Activated CD4-positive, alpha-beta T cell treated with anti-CD3 and anti-CD28 coated beads for 36 hours (primary cell): ENCODE results near the gene LZTS2. TPM values are rescaled to one million over a fixed set of nuclear protein-coding genes. Genes with fewer than 3 reads are reported as not detected.

Experiments used
- ATAC-seq: fragments of 200-7000 bp; cut with Tn5 transposase; one replicate; pipeline ENCODE4 v1.10.0; 2021; ENCODE audit warnings: mild to moderate bottlenecking, moderate library complexity
- CTCF ChIA-PET: fragments of 350-600 bp; sonication (Branson Sonifier 250); formaldehyde crosslinking; loops from one replicate; lab custom pipeline; 2021; ENCODE audit warnings: antibody characterized with exemption; lab: Charles Lee
- POLR2A ChIA-PET: fragments of 350-600 bp; sonication (Branson Sonifier 250); formaldehyde crosslinking; loops from one replicate; lab custom pipeline; 2021; ENCODE audit warnings: antibody characterized with exemption, inconsistent platforms; lab: Charles Lee
- DNase-seq: peaks from one replicate; pipeline ENCODE4 v3.0.0-alpha.2; 2020
- H3K27ac Mint-ChIP-seq: one replicate; pipeline ENCODE4 v1.8.0; 2021; ENCODE audit warnings: mixed read lengths
- H3K27me3 Mint-ChIP-seq: one replicate; pipeline ENCODE4 v1.8.0; 2021; ENCODE audit warnings: mixed read lengths
- H3K36me3 Mint-ChIP-seq: one replicate; pipeline ENCODE4 v1.8.0; 2021; ENCODE audit warnings: low read depth, mixed read lengths
- H3K4me1 Mint-ChIP-seq: one replicate; pipeline ENCODE4 v1.8.0; 2021; ENCODE audit warnings: mixed read lengths
- H3K4me3 Mint-ChIP-seq: one replicate; pipeline ENCODE4 v1.8.0; 2021; ENCODE audit warnings: mild to moderate bottlenecking, moderate library complexity, mixed read lengths
- H3K9me3 Mint-ChIP-seq: one replicate; pipeline ENCODE4 v1.8.0; 2021; ENCODE audit warnings: low read depth, mixed read lengths
- intact Hi-C, 2 experiments: fragments of 100-400 bp; cut with DNase I in 1 of 2; cut with micrococcal nuclease in 1 of 2; formaldehyde crosslinking; loops; one replicate each; pipeline versions ENCODE4 v1.14.2 to v1.15.1; 2022 to 2024; cut with DNase I, micrococcal nuclease
- total RNA-seq, 2 experiments: library from RNA; stranded (reverse); gene quantifications; one replicate each; pipeline ENCODE4 v1.2.3, GENCODE V29; 2021

The LZTS2 gene
- total RNA-seq, 2 experiments from 2014 or later: 14.8 to 15.7 TPM

DNA sequence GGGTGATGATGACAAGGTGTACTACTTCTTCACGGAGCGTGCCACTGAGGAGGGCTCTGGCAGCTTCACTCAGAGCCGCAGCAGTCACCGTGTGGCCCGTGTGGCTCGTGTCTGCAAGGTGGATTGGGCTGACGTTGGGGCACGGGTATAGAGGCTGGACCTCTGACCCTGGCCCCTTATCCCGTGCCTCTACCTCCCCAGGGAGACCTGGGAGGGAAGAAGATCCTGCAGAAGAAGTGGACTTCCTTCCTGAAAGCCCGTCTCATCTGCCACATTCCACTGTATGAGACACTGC is 20.8 kb upstream of the LZTS2 start:
- ChIA-PET POLR2A (no interaction called here), CTCF (no interaction called here)
- no peak for DNase-seq
- Mint-ChIP-seq H3K36me3 (peaks cover 10% of the 10 kb centered on the region), H3K4me3 (no peak overlapping the region), H3K9me3 (no peaks in the 10 kb centered on the region), H3K4me1 (no peaks in the 10 kb centered on the region), H3K27ac (no peak overlapping the region), H3K27me3 (no peaks in the 10 kb centered on the region)
- intact Hi-C loops: no loop called here
- no peak for ATAC-seq

DNA sequence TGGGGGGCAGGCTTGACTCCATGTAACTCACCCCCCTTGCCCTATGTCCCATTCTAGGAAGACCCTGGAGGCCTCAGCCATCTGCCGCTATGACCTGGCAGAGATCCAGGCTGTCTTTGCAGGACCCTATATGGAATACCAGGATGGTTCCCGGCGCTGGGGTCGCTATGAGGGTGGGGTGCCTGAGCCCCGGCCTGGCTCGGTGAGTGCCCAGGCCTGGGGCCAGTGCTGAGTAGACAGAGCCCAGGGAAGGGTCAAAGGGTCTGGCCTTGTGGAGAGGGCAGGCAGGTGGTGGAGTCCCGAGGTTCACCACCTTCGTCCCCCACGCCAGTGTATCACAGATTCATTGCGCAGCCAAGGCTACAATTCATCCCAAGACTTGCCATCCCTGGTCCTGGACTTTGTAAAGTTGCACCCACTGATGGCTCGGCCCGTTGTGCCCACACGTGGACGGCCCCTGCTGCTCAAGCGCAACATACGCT is 19.8 kb upstream of the LZTS2 start:
- intact Hi-C loops: no loop called here
- no peaks in the 10 kb centered on the region for H3K27me3 Mint-ChIP-seq
- H3K4me1 Mint-ChIP-seq: no peaks in the 10 kb centered on the region
- no peak overlapping the region for H3K27ac Mint-ChIP-seq
- DNase-seq (no peak), ATAC-seq (no peak)
- H3K4me3 Mint-ChIP-seq: no peak overlapping the region
- ChIA-PET CTCF (no interaction called here), POLR2A (no interaction called here)
- no peaks in the 10 kb centered on the region for H3K9me3 Mint-ChIP-seq
- peaks cover 10% of the 10 kb centered on the region for H3K36me3 Mint-ChIP-seq

DNA sequence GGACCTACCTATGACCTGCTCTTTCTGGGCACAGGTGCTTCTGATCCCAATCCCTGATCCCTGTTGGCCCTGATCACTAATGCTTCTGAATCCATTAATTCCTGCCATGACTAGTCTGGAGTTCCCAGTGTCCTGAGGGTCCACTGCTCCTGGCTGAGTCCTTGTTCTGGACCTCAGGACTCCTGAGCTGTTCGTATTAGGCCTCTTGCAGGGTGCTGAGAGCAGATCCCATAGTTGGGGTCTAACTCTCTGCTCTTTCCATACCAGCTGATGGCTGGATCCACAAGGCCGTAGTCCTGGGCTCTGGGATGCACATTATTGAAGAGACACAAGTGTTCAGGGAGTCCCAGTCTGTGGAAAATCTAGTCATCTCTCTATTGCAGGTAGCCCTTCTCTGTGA is 19.3 kb upstream of the LZTS2 start:
- ChIA-PET CTCF (no interaction called here), POLR2A (no interaction called here)
- Mint-ChIP-seq H3K4me1 (no peaks in the 10 kb centered on the region), H3K27ac (no peak overlapping the region), H3K4me3 (no peak overlapping the region), H3K27me3 (no peaks in the 10 kb centered on the region), H3K9me3 (no peaks in the 10 kb centered on the region), H3K36me3 (peaks cover 10% of the 10 kb centered on the region)
- intact Hi-C loops: no loop called here
- no peak for ATAC-seq
- DNase-seq: no peak

DNA sequence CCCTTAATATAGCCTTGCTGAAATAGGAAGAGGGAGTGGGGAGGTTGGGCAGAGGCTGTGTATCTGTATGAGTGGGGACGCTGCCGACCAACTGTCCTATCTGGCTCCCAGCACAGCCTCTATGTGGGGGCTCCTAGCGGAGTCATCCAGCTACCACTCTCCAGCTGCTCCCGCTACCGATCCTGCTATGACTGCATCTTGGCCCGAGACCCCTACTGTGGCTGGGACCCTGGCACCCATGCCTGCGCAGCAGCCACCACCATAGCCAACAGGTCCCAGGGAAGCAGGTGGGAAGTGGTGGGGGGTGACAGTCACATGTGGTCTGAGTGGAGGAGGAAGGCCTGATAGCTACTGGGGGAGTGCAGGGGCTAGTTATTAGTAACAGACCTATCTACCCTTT is 18.9 kb upstream of the LZTS2 start:
- intact Hi-C loops: no loop called here
- CTCF ChIA-PET: interaction anchor here (1.3 kb wide), 1 partner anchor 22 kb away, joined by 4 read pairs; no protein-coding TSS in a partner anchor
- Mint-ChIP-seq H3K27ac (no peak overlapping the region), H3K36me3 (peaks cover 10% of the 10 kb centered on the region), H3K4me3 (no peak overlapping the region), H3K4me1 (peaks cover 3% of the 10 kb centered on the region), H3K9me3 (no peaks in the 10 kb centered on the region), H3K27me3 (no peaks in the 10 kb centered on the region)
- ATAC-seq (no peak), DNase-seq (no peak)
- POLR2A ChIA-PET: no interaction called here

DNA sequence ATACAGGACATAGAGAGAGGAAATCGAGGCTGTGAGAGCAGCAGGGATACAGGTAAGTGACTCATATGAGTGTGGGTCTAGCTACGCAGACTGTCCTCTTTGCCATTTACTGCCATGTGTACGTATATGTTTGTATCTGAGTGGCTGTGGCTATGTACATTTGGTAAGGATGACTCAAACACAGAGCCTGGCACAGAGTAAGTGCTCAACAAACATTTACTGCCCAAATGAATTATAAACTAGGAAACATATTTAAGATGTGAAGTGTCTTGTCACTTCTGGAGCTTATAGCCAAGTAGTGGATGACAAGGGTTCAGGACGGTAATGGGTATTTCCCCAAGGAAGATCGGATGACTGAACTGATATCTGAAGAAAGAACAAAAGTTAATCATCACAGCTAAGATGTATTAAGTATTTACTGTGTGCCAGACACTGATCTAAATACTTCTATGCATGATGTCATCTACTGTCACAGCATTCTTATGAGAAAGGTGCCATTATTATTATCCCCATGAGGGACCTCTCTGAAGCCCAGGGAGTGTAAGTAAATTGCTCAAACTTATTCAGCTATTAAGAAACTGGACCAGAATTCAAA is 18.3 kb upstream of the LZTS2 start:
- ATAC-seq (no peak), DNase-seq (no peak)
- ChIA-PET CTCF (interaction anchor here (0.7 to 1.3 kb wide), 2 partner anchors 23 to 741 kb away, joined by 3 to 4 read pairs; no protein-coding TSS in a partner anchor), POLR2A (no interaction called here)
- Mint-ChIP-seq H3K27me3 (no peaks in the 10 kb centered on the region), H3K4me3 (no peak overlapping the region), H3K27ac (no peak overlapping the region), H3K9me3 (no peaks in the 10 kb centered on the region), H3K4me1 (peaks cover 9% of the 10 kb centered on the region), H3K36me3 (peaks cover 10% of the 10 kb centered on the region)
- intact Hi-C loops: no loop called here

DNA sequence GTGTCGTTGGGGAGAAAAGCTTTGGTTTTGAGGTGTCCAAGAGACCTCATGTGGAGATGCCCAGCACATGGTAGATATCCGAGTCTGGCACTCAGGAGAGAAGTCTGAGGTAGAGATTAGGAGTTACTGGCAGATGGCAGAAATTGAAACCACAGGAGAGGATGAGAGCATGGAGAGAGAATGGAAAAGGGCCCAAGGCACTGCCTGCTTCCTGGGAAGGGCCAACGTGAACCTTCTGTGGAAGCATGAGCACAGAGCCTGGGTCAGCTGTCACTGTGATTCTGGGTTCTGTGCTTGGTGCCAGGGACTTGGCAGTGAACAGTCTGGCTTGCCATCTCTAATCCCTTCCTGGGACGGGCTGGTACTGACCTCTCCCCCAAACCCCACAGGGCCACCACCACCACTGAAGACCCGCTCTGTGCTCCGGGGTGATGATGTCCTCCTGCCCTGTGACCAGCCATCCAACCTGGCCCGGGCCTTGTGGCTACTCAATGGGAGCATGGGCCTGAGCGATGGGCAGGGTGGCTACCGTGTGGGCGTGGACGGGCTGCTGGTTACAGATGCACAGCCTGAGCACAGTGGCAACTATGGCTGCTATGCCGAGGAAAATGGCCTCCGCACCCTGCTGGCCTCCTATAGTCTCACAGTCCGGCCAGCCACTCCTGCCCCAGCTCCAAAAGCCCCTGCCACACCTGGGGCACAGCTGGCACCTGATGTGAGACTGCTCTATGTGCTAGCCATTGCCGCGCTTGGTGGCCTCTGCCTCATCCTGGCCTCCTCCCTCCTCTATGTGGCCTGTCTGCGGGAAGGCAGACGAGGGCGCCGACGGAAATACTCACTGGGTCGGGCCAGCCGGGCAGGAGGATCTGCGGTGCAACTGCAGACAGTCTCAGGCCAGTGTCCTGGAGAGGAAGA is 16.4 kb upstream of the LZTS2 start:
- Mint-ChIP-seq H3K36me3 (peaks cover 22% of the 10 kb centered on the region), H3K4me3 (no peak overlapping the region), H3K4me1 (peaks cover 19% of the 10 kb centered on the region), H3K27me3 (no peaks in the 10 kb centered on the region), H3K9me3 (no peaks in the 10 kb centered on the region), H3K27ac (no peak overlapping the region)
- ChIA-PET CTCF (interaction anchor here (0.7 kb wide), 2 partner anchors 232 to 305 kb away, joined by 3 read pairs; no protein-coding TSS in a partner anchor), POLR2A (no interaction called here)
- ATAC-seq (no peak), DNase-seq (no peak)
- intact Hi-C loops: no loop called here

DNA sequence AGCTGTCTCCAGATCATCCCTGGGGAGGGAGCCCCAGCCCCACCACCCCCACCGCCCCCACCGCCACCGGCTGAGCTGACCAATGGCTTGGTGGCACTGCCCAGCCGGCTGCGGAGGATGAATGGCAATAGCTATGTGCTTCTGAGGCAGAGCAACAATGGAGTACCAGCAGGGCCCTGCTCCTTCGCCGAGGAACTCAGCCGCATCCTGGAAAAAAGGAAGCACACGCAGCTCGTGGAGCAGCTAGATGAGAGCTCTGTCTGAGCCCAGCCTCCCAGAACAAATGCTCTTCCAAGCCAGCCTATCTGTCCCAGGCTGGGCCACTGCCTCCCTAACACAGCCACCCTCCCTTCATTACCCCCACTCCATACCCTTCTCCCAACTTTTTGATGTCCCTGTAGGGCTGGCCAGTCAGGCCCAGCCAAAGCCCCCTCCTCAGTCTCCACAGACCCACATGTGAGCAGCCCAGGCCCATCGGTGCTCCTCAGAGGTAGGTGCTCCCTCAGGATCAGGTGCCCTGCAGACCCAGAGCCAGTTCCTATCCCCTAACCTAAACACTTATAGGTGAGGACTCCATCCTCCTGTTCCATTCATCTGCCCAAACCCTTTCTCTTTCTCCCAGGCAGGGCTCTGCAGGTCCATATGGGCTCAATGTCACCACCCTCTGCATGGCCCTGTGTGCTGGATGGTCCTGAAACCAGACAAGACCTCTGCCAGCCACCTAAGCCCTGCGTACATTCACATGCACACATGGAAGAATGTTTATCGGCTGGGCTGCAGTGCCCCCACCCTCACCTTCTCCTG is 15.5 kb upstream of the LZTS2 start:
- CTCF ChIA-PET: no interaction called here
- H3K9me3 Mint-ChIP-seq: no peaks in the 10 kb centered on the region
- H3K4me1 Mint-ChIP-seq: peaks cover 24% of the 10 kb centered on the region
- intact Hi-C loops: no loop called here
- H3K4me3 Mint-ChIP-seq: no peak overlapping the region
- H3K27ac Mint-ChIP-seq: no peak overlapping the region
- H3K36me3 Mint-ChIP-seq: peaks cover 22% of the 10 kb centered on the region
- ATAC-seq (no peak), DNase-seq (peak; percentile 1)
- H3K27me3 Mint-ChIP-seq: no peaks in the 10 kb centered on the region
- POLR2A ChIA-PET: no interaction called here

DNA sequence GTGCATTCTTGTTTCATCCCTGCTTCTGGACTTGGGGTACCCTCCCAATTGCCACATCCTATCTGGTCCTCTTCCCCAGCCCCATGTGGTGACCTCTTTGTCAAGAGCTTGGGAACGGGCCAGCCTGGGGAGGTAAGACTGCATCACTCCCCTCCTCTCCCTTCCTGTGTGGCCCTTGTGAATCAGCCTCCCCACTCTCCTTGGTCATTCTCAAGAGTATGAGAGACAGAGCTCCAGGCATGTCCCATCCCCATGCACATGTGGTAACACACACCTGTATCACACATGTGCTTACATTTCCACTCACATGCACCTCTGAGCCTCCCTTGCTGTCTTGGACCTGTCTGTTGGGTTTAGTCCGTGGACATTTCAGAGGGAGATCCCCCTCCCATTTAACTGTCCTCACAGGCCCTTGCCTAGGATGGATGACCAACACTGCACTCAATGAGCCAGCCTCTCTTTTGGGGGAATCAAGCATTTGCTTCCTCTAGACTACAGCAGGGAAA is 14.9 kb upstream of the LZTS2 start:
- intact Hi-C loops: no loop called here
- ChIA-PET CTCF (interaction anchor here (1.7 to 4.7 kb wide), 2 partner anchors 13 to 30 kb away, joined by 5 to 42 read pairs; partner anchors contain the start of gene LZTS2), POLR2A (no interaction called here)
- DNase-seq (no peak), ATAC-seq (no peak)
- Mint-ChIP-seq H3K9me3 (no peaks in the 10 kb centered on the region), H3K27me3 (no peaks in the 10 kb centered on the region), H3K27ac (no peak overlapping the region), H3K36me3 (peaks cover 29% of the 10 kb centered on the region), H3K4me1 (peaks cover 31% of the 10 kb centered on the region), H3K4me3 (no peak overlapping the region)

DNA sequence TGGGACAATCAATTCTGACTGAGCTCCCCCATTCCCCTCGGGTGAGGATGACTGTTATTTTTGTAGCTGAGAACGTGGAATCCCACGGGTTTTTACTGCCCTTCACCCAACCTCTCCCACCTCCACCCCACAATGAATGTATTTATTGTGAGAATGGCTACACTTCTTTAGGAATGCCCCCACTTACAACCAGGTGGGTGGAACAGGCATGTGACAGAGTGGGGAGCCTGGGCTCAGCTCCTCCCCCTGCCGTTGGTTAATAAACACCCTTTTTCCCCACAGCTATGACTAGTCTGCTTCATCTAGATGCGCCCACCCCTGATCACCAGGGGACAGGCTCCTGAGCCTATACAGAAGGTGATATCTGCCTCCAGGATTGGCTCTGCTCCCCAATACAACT is 14.3 kb upstream of the LZTS2 start:
- ATAC-seq (no peak), DNase-seq (no peak)
- no peak overlapping the region for H3K27ac Mint-ChIP-seq
- peaks cover 31% of the 10 kb centered on the region for H3K36me3 Mint-ChIP-seq
- H3K4me1 Mint-ChIP-seq: peaks cover 34% of the 10 kb centered on the region
- H3K9me3 Mint-ChIP-seq: no peaks in the 10 kb centered on the region
- CTCF ChIA-PET: interaction anchor here (1.7 to 4.7 kb wide), 2 partner anchors 12 to 30 kb away, joined by 5 to 42 read pairs; partner anchors contain the start of gene LZTS2
- POLR2A ChIA-PET: no interaction called here
- intact Hi-C loops: no loop called here
- H3K4me3 Mint-ChIP-seq: peak overlapping the region; percentile 100
- no peaks in the 10 kb centered on the region for H3K27me3 Mint-ChIP-seq

DNA sequence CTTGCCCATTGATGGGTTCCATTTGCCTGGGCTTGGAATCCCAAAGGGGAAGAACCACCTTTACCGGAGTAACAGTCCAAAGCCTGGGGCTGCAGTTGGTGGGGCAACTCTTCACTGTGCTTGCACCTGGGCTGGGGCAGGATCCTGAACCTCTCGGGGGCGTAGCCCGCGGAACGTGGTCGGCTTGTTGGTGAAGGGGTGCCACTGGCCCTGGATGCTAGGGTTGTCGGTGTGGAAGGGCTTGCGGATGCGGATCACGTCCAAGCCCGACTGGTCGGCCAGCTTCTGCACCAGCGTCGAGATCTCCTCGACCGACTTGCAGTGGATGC is 13.0 kb upstream of the LZTS2 start:
- POLR2A ChIA-PET: interaction anchor here (0.7 kb wide), 1 partner anchor 78 kb away, joined by 3 read pairs; no protein-coding TSS in a partner anchor
- Mint-ChIP-seq H3K4me1 (peaks cover 43% of the 10 kb centered on the region), H3K4me3 (peak overlapping the region; percentile 100), H3K36me3 (peaks cover 40% of the 10 kb centered on the region), H3K27me3 (no peaks in the 10 kb centered on the region), H3K27ac (peak overlapping the region; percentile 94), H3K9me3 (no peaks in the 10 kb centered on the region)
- CTCF ChIA-PET: interaction anchor here (0.6 to 4.7 kb wide), 8 partner anchors 11 to 854 kb away, joined by 3 to 42 read pairs (median 3); partner anchors contain the start of genes LZTS2 and SEMA4G
- intact Hi-C loops: no loop called here
- ATAC-seq (no peak), DNase-seq (no peak)
